HFF-Myc (cell line): Measurements from ENCODE around the gene BID.

Experiments used
- DNase-seq: peaks from one replicate; pipeline ENCODE4 v3.0.0-alpha.2; 2011; ENCODE audit warnings: low read depth; ENCODE audit errors: extremely low read depth
- H3K4me3 ChIP-seq: replicated peaks from 2 replicates; pipeline ENCODE4 v1.5.1; 2011; ENCODE audit warnings: low read depth, mild to moderate bottlenecking, control low read depth, low read length
- TF ChIP-seq, protein P1 (sequence below): IDR thresholded peaks from 2 replicates; pipeline ENCODE4 v1.5.1; 2012; ENCODE audit warnings: mild to moderate bottlenecking, low read depth, low read length, control low read depth; ENCODE audit errors: missing control alignments

The BID gene

DNA sequence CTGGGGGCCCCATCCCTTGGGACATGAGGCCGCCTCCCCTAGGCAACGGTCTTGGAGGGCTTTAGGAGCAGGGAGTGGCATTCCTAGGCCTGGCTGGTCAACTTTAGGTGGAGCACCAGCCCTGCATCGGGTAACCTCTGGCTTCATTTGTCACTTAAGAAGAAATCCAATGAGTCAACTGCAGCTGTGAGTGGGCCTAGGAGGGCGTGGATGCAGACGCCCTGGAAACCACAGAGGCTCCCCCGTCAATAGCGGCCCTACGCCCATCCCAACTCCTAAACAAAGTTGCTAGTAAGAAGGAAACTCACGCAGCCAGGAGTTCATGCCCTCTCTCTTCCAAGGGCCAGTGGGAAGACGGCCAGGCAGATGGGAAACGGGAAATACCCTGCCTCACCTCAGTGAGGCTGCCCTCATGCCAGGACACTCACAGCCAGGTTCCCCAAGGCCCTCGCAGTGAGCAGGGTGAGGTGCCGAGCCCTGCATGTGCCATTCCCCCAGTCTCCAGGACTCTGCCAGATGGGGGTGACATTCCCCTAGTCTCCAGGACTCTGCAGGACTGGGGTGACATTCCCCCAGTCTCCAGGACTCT, 20.8 kb downstream of the BID start:
- no peak overlapping the region for H3K4me3 ChIP-seq
- TF ChIP-seq, protein P1, sequence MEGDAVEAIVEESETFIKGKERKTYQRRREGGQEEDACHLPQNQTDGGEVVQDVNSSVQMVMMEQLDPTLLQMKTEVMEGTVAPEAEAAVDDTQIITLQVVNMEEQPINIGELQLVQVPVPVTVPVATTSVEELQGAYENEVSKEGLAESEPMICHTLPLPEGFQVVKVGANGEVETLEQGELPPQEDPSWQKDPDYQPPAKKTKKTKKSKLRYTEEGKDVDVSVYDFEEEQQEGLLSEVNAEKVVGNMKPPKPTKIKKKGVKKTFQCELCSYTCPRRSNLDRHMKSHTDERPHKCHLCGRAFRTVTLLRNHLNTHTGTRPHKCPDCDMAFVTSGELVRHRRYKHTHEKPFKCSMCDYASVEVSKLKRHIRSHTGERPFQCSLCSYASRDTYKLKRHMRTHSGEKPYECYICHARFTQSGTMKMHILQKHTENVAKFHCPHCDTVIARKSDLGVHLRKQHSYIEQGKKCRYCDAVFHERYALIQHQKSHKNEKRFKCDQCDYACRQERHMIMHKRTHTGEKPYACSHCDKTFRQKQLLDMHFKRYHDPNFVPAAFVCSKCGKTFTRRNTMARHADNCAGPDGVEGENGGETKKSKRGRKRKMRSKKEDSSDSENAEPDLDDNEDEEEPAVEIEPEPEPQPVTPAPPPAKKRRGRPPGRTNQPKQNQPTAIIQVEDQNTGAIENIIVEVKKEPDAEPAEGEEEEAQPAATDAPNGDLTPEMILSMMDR: no peak
- DNase-seq: no peak

DNA sequence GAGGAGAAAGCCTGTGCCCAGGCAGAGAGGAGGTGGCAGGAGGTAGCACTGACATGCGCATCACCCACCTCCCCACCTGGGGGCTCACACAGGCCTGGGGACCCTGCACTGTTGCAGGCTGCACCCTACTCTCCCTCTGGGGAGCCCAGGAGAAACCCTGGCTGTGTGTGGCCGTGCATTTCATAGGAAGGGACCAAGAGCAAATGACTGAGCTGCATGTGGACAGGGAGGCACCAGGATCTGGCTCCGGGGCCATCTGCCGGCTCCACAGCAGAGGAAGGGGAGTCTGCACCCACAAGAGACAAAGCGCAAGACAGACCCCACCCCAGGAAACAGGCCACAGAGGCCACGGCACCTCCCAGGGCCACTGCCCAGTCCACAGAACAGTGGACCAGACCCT, 22.7 kb downstream of the BID start:
- TF ChIP-seq, protein P1: no peak
- no peak for DNase-seq
- H3K4me3 ChIP-seq: no peak overlapping the region

DNA sequence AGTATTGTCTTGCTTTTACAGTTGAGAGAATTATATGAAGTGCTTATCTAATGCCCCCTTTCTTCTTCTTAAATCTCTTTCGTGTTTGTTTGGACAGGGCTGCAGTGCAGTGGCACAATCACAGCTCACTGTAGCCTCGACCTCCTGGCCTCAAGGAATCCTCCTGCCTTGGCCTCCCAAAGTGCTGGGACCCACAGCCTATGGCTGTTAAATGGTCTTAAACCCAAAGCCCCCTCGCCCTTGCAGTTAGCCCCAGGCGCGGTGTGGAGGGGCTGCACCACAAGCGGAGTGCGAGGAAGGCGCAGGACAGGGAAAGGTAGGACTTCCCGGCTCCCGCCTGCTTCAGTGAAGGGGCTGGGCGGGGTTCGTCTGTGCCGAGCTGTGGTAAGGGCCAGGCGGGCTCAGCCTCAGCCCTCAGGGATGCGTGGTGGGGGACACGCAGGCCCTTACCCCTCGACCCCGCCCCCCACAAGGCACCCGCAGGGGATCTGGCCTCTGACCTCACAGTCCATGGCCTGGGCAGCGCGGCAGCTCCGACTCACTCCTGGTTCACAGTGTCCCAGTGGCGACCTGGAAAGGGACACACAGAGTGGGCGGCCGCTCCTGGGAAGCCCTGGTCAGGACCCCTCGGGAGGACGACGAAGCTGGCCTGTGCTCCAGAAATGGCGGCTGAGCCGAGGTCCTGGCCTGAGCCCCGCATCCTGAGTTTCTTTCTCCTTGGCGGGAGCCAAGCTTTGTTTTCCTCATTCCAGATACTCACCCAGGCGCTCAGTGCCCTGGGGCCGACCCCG, 24.5 kb downstream of the BID start:
- DNase-seq: no peak
- no peak overlapping the region for H3K4me3 ChIP-seq
- TF ChIP-seq, protein P1: no peak

DNA sequence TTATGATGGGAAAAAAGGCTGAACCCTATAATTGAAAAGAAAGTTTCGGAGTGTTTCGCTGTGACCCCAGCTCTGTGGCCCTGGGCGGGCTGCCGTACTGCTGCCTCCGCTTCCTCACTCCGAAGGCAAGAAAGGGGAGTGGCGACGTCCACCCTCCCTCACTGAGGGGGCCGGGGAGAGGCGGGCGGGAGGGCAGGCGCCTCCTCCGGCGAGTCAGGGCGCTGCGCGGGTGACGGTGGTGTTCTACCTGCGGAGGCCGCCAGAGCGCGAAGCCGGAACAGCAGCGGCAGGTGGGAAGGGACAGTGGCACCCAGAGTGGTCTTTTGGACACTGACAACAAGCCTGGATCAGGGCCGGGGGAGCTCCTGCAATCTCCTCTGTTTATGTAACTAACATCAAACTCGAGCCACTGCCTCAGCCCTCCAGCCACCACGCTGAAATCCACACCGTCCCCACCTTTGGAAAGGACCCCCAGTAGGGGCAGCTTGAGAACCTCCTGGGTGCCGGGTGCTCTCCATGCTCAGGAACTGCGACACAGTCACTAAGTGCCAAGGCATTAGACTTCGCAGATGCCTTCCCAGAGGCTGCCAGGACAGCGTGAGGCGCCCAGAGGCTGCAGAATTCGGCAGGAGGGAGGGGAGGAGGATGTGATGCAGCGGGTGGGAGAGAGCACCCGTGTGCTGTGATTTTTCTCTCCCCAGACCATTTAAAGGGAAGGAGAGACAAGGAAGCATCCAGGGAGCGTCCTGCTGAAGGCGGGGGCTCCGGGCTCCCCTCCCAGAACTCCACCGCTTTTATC, 25.5 kb downstream of the BID start:
- TF ChIP-seq, protein P1: no peak
- no peak for DNase-seq
- H3K4me3 ChIP-seq: no peak overlapping the region

DNA sequence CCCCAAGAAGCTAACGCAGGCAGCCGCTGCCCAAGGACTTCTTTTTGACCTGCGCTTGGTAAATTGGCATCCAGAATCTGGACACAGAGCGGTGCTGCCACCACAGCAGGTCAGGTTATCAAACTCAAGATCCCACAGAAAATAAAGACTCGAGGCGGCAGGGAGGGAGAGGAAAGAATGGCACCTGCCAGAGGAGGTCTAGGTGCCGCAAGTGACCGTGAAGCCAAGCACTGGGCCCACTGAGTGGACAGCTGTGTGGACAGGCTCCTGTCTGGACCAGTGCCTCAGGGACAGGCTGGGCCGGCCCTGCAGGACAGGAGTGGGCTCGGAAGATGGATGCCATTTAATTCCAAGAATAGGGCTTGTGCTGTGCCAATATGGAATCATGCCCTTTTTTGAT, 27.4 kb downstream of the BID start:
- TF ChIP-seq, protein P1: no peak
- no peak for DNase-seq
- no peak overlapping the region for H3K4me3 ChIP-seq

DNA sequence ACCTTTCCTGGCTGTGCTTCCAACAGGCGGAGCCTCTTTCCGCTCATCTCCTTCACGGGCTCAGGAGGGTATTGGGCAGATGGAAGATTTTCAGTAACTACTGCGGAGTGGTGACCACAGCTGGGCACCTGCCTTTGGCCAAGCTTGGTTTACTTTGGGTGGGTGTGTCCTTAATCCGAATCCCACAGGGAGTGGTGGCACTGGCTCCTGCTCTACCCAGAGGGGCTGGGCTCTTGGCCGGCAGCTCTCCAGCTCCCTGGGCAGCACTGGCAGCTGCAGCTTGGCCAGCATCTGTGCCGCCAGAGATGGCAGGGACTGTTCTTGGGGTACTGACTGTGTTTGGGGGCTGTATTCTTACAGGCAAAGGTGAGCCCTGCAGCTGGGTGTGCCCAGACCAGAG, 29.8 kb downstream of the BID start:
- TF ChIP-seq, protein P1: no peak
- no peak overlapping the region for H3K4me3 ChIP-seq
- no peak for DNase-seq
